Measurements from ENCODE around the gene MAGI1. TPM values are rescaled to one million over a fixed set of nuclear protein-coding genes. Genes with fewer than 3 reads are reported as not detected.

Gene MAGI1
- total RNA-seq, 2 donors from 2014 or later: 38.6 to 45.1 TPM

GRCh38 chr3:65888196-65888595 is 150.5 kb downstream of the MAGI1 start:
- Mint-ChIP-seq H3K4me1 (peaks cover 30% of the 10 kb centered on the region), H3K27ac (no peak overlapping the region), H3K36me3 (ENCODE audit: low read depth) (no peaks in the 10 kb centered on the region)

GRCh38 chr3:65886391-65886790 is 152.3 kb downstream of the MAGI1 start:
- Histone ChIP-seq H3K27ac (ENCODE audit: low read depth, low read length) (no peak overlapping the region), H3K36me3 (ENCODE audit: control insufficient read depth, insufficient read depth, low read length) (no peaks in the 10 kb centered on the region), H3K9ac (ENCODE audit: extremely low read depth, low read length, poor library complexity, severe bottlenecking) (no peak overlapping the region), H3K4me3 (ENCODE audit: low read length) (no peak overlapping the region), H3K4me1 (ENCODE audit: control insufficient read depth, insufficient read depth, low read length) (peaks cover 4% of the 10 kb centered on the region), H3K27me3 (ENCODE audit: control insufficient read depth, insufficient read depth, low read length, poor library complexity, severe bottlenecking) (no peaks in the 10 kb centered on the region), H3K9me3 (ENCODE audit: control insufficient read depth, low read length) (no peaks in the 10 kb centered on the region)
- WGBS, 2 experiments (ENCODE audit: insufficient coverage in 1 of 2, insufficient read length in 1 of 2): 85 to 89% methylated on average over 2 to 5 of the region's 5 CpGs
- no peak for TF ChIP-seq CTCF (conservative IDR thresholded peaks at IDR 0.05)
- no peaks in the 10 kb centered on the region for H3K36me3 Mint-ChIP-seq (ENCODE audit: low read depth)
- H3K4me3 Mint-ChIP-seq: no peak overlapping the region
- H3K27ac Mint-ChIP-seq: no peak overlapping the region
- H3K4me1 Mint-ChIP-seq: peaks cover 28% of the 10 kb centered on the region
- H3K27me3 Mint-ChIP-seq (ENCODE audit: insufficient read depth): no peaks in the 10 kb centered on the region
- no peaks in the 10 kb centered on the region for H3K9me3 Mint-ChIP-seq
- no peak for DNase-seq

More at GRCh38 chr3:65888196-65888595, 150.5 kb downstream of the MAGI1 start:
- Histone ChIP-seq H3K4me3 (ENCODE audit: low read length) (no peak overlapping the region), H3K27ac (ENCODE audit: low read depth, low read length) (no peak overlapping the region), H3K27me3 (ENCODE audit: control insufficient read depth, insufficient read depth, low read length, poor library complexity, severe bottlenecking) (no peaks in the 10 kb centered on the region), H3K9me3 (ENCODE audit: control insufficient read depth, low read length) (no peaks in the 10 kb centered on the region), H3K9ac (ENCODE audit: extremely low read depth, low read length, poor library complexity, severe bottlenecking) (no peak overlapping the region), H3K4me1 (ENCODE audit: control insufficient read depth, insufficient read depth, low read length) (peaks cover 4% of the 10 kb centered on the region), H3K36me3 (ENCODE audit: control insufficient read depth, insufficient read depth, low read length) (no peaks in the 10 kb centered on the region)
- Mint-ChIP-seq H3K27me3 (ENCODE audit: insufficient read depth) (no peaks in the 10 kb centered on the region), H3K4me3 (no peak overlapping the region), H3K9me3 (no peaks in the 10 kb centered on the region)
- no peak for DNase-seq
- no peak for TF ChIP-seq CTCF (conservative IDR thresholded peaks at IDR 0.05)
- 100% methylated on average over 1 of the region's 1 CpG; no CpG with 5 or more reads in 1 of the 2 experiments for WGBS, 2 experiments (ENCODE audit: insufficient coverage in 1 of 2, insufficient read length in 1 of 2)

DNA sequence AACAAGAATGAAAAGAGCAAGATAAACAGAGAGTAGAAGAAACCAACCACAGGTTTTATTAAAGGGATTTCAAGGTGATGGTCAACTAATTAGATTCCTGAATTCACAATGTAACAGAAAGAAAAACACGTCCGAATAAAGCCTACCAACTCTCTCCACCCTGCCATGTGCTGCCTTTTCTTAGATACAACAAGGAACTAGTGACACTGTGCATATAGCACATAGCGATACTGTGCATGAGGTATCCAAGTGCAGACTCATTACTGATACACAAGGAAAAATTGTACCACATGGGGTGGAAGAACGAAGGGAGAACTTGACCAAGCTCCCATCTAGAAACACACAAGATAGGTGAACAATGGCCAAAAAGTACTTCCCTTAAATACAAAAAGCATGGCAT is 154.6 kb downstream of the MAGI1 start:
- no peak overlapping the region for H3K4me3 Mint-ChIP-seq
- Histone ChIP-seq H3K9me3 (ENCODE audit: control insufficient read depth, low read length) (no peaks in the 10 kb centered on the region), H3K4me1 (ENCODE audit: control insufficient read depth, insufficient read depth, low read length) (peaks cover 4% of the 10 kb centered on the region), H3K4me3 (ENCODE audit: low read length) (no peak overlapping the region), H3K9ac (ENCODE audit: extremely low read depth, low read length, poor library complexity, severe bottlenecking) (no peak overlapping the region), H3K36me3 (ENCODE audit: control insufficient read depth, insufficient read depth, low read length) (no peaks in the 10 kb centered on the region), H3K27me3 (ENCODE audit: control insufficient read depth, insufficient read depth, low read length, poor library complexity, severe bottlenecking) (no peaks in the 10 kb centered on the region), H3K27ac (ENCODE audit: low read depth, low read length) (no peak overlapping the region)
- 80 to 91% methylated on average over 2 to 4 of the region's 4 CpGs for WGBS, 2 experiments (ENCODE audit: insufficient coverage in 1 of 2, insufficient read length in 1 of 2)
- H3K36me3 Mint-ChIP-seq (ENCODE audit: low read depth): no peaks in the 10 kb centered on the region
- no peak for DNase-seq
- no peak for TF ChIP-seq CTCF (conservative IDR thresholded peaks at IDR 0.05)
- no peaks in the 10 kb centered on the region for H3K27me3 Mint-ChIP-seq (ENCODE audit: insufficient read depth)
- H3K4me1 Mint-ChIP-seq: peaks cover 20% of the 10 kb centered on the region
- H3K27ac Mint-ChIP-seq: peak overlapping the region; percentile 24
- no peaks in the 10 kb centered on the region for H3K9me3 Mint-ChIP-seq
